Measurements from ENCODE around the gene ERO1B. TPM values are rescaled to one million over a fixed set of nuclear protein-coding genes. Genes with fewer than 3 reads are reported as not detected.

Gene ERO1B
- total RNA-seq, 1 experiment from 2014 or later, result 5.4 TPM

GRCh38 chr1:236207569-236207968 is 74.2 kb downstream of the ERO1B start:
- H3K4me2 ChIP-seq (ENCODE audit: low read length), result no peak overlapping the region
- ATAC-seq (no peak), DNase-seq (ENCODE audit: low read depth, low spot score) (no peak)
- POLR2A ChIA-PET, result no interaction called here
- H3K79me2 ChIP-seq (ENCODE audit: insufficient read depth, low read length), result no peaks in the 10 kb centered on the region
- H3K9me3 ChIP-seq (ENCODE audit: control insufficient read depth in 1 of 2, insufficient read depth in 1 of 2, low read depth in 1 of 2, low read length in 2 of 2), result no peaks in the 10 kb centered on the region
- H3K9me2 ChIP-seq (ENCODE audit: insufficient read depth), result no peaks in the 10 kb centered on the region
- no peak overlapping the region for H2AFZ ChIP-seq (ENCODE audit: low read depth, low read length, poor library complexity, severe bottlenecking)
- no peaks in the 10 kb centered on the region for H3K4me1 ChIP-seq (ENCODE audit: control insufficient read depth in 1 of 2, insufficient read depth in 2 of 2, low read length in 2 of 2)
- intact Hi-C loops (cut with micrococcal nuclease), result no loop called here
- no peaks in the 10 kb centered on the region for H3K36me3 ChIP-seq (ENCODE audit: control insufficient read depth in 1 of 2, insufficient read depth in 2 of 2, low read length in 2 of 2)
- no peaks in the 10 kb centered on the region for H4K20me1 ChIP-seq (ENCODE audit: insufficient read depth)
- RAD21 ChIA-PET (ENCODE audit: low non-redundant PET in 1 of 2, low total read pairs in 2 of 2, uncharacterized antibody in 2 of 2, unreplicated experiment in 2 of 2), result no interaction called here
- H3K9ac ChIP-seq (ENCODE audit: low read length), result no peak overlapping the region
- TF ChIP-seq EGR1 (IDR thresholded peaks at IDR 0.05; ENCODE audit: low read depth) (no peak), ZBTB33 (IDR thresholded peaks at IDR 0.05; ENCODE audit: extremely low read depth, insufficient replicate concordance, low read length) (no peak), ATF3 (IDR thresholded peaks at IDR 0.05) (no peak), RAD21 (IDR thresholded peaks at IDR 0.05; ENCODE audit: low read depth) (no peak), REST (IDR thresholded peaks at IDR 0.05; ENCODE audit: low read depth) (no peak), CBX3 (IDR thresholded peaks at IDR 0.05; ENCODE audit: low read depth) (no peak), CEBPB (IDR thresholded peaks at IDR 0.05; ENCODE audit: low read depth) (no peak), JUND (IDR thresholded peaks at IDR 0.05) (no peak), ZNF274 (IDR thresholded peaks at IDR 0.05; ENCODE audit: low read depth, low read length) (no peak), MAX (IDR thresholded peaks at IDR 0.05) (no peak), FOSL1 (IDR thresholded peaks at IDR 0.05; ENCODE audit: low read depth) (no peak), ZFX (IDR thresholded peaks at IDR 0.05) (no peak), YY1 (IDR thresholded peaks at IDR 0.05; ENCODE audit: extremely low read depth, insufficient replicate concordance, low read depth, low read length) (no peak), SRF (IDR thresholded peaks at IDR 0.05; ENCODE audit: low read depth) (no peak), EZH2phosphoT487 (IDR thresholded peaks at IDR 0.05; ENCODE audit: borderline replicate concordance) (no peak), CTCF (IDR thresholded peaks at IDR 0.05 in 2 of 3, conservative IDR thresholded peaks at IDR 0.05 in 1 of 3; ENCODE audit: borderline replicate concordance in 1 of 3, insufficient read depth in 1 of 3, low read depth in 2 of 3, low read length in 2 of 3) (no peak), ELF1 (IDR thresholded peaks at IDR 0.05; ENCODE audit: borderline replicate concordance, low read depth) (no peak), POLR2AphosphoS5 (IDR thresholded peaks at IDR 0.05; ENCODE audit: low read depth, low read length) (no peak), EZH2 (IDR thresholded peaks at IDR 0.05) (no peak), POLR2A (IDR thresholded peaks at IDR 0.05; ENCODE audit: borderline replicate concordance, extremely low read depth, insufficient read depth, insufficient read length) (no peak)
- CTCF ChIA-PET, result no interaction called here
- no peak overlapping the region for H3K4me3 ChIP-seq (replicated peaks in 1 of 2; ENCODE audit: low read depth in 1 of 2, low read length in 2 of 2)
- BruUV-seq (replicated peaks), result no TSS peak
- no peaks in the 10 kb centered on the region for H3K27me3 ChIP-seq (ENCODE audit: insufficient read depth, low read length)
- no peak overlapping the region for H3K27ac ChIP-seq (ENCODE audit: low read depth, low read length)
